Measurements from ENCODE around the gene PPP2R2B.

Gene PPP2R2B

GRCh38 chr5:146717951-146718350, 160.6 kb downstream of the PPP2R2B start:
- no peak for TF ChIP-seq GATA1 (IDR thresholded peaks at IDR 0.05; ENCODE audit: low read depth, low read length)
- no peak for DNase-seq

GRCh38 chr5:146716636-146717035, 161.9 kb downstream of the PPP2R2B start:
- TF ChIP-seq POLR2A (IDR thresholded peaks at IDR 0.05; ENCODE audit: low read length), result no peak
- TF ChIP-seq GATA1 (IDR thresholded peaks at IDR 0.05; ENCODE audit: low read depth, low read length), result no peak
- DNase-seq, result no peak

GRCh38 chr5:146710348-146710747, 168.2 kb downstream of the PPP2R2B start:
- TF ChIP-seq GATA1 (IDR thresholded peaks at IDR 0.05; ENCODE audit: low read depth, low read length) (no peak), POLR2A (IDR thresholded peaks at IDR 0.05; ENCODE audit: low read length) (no peak)
- no peak for DNase-seq

GRCh38 chr5:146707316-146707715, 171.2 kb downstream of the PPP2R2B start:
- no peak for DNase-seq

GRCh38 chr5:146706321-146706972, 172.1 kb downstream of the PPP2R2B start:
- TF ChIP-seq GATA1 (IDR thresholded peaks at IDR 0.05; ENCODE audit: low read depth, low read length), result no peak
- no peak for TF ChIP-seq POLR2A (IDR thresholded peaks at IDR 0.05; ENCODE audit: low read length)
- peak in 1 of 2 experiments; percentile 3 for DNase-seq

More at GRCh38 chr5:146707316-146707715, 171.2 kb downstream of the PPP2R2B start:
- TF ChIP-seq GATA1 (IDR thresholded peaks at IDR 0.05; ENCODE audit: low read depth, low read length) (no peak), POLR2A (IDR thresholded peaks at IDR 0.05; ENCODE audit: low read length) (no peak)

- no peak for DNase-seq
- TF ChIP-seq GATA1 (IDR thresholded peaks at IDR 0.05; ENCODE audit: low read depth, low read length) (no peak), POLR2A (IDR thresholded peaks at IDR 0.05; ENCODE audit: low read length) (no peak)
Observed at GRCh38 chr5:146704949-146705665, 173.4 kb downstream of the PPP2R2B start.

GRCh38 chr5:146703899-146704298, 174.7 kb downstream of the PPP2R2B start:
- TF ChIP-seq POLR2A (IDR thresholded peaks at IDR 0.05; ENCODE audit: low read length) (no peak), GATA1 (IDR thresholded peaks at IDR 0.05; ENCODE audit: low read depth, low read length) (no peak)
- DNase-seq, result no peak

GRCh38 chr5:146703499-146703898, 175.1 kb downstream of the PPP2R2B start:
- no peak for DNase-seq
- no peak for TF ChIP-seq POLR2A (IDR thresholded peaks at IDR 0.05; ENCODE audit: low read length)
- no peak for TF ChIP-seq GATA1 (IDR thresholded peaks at IDR 0.05; ENCODE audit: low read depth, low read length)

- TF ChIP-seq POLR2A (IDR thresholded peaks at IDR 0.05; ENCODE audit: low read length) (no peak), GATA1 (IDR thresholded peaks at IDR 0.05; ENCODE audit: low read depth, low read length) (no peak)
- no peak for DNase-seq
Observed at GRCh38 chr5:146699664-146700418, 178.7 kb downstream of the PPP2R2B start.

- TF ChIP-seq GATA1 (IDR thresholded peaks at IDR 0.05; ENCODE audit: low read depth, low read length) (no peak), POLR2A (IDR thresholded peaks at IDR 0.05; ENCODE audit: low read length) (no peak)
- DNase-seq, result no peak
Observed at GRCh38 chr5:146699138-146699537, 179.4 kb downstream of the PPP2R2B start.

GRCh38 chr5:146698651-146699050, 179.9 kb downstream of the PPP2R2B start:
- no peak for TF ChIP-seq POLR2A (IDR thresholded peaks at IDR 0.05; ENCODE audit: low read length)
- TF ChIP-seq GATA1 (IDR thresholded peaks at IDR 0.05; ENCODE audit: low read depth, low read length), result no peak
- no peak for DNase-seq

GRCh38 chr5:146697211-146697610, 181.3 kb downstream of the PPP2R2B start:
- TF ChIP-seq GATA1 (IDR thresholded peaks at IDR 0.05; ENCODE audit: low read depth, low read length), result no peak
- no peak for DNase-seq

- no peak for DNase-seq
- TF ChIP-seq GATA1 (IDR thresholded peaks at IDR 0.05; ENCODE audit: low read depth, low read length), result no peak
- no peak for TF ChIP-seq POLR2A (IDR thresholded peaks at IDR 0.05; ENCODE audit: low read length)
Observed at GRCh38 chr5:146695646-146696045, 182.9 kb downstream of the PPP2R2B start.

- DNase-seq, result no peak
- no peak for TF ChIP-seq POLR2A (IDR thresholded peaks at IDR 0.05; ENCODE audit: low read length)
- no peak for TF ChIP-seq GATA1 (IDR thresholded peaks at IDR 0.05; ENCODE audit: low read depth, low read length)
Observed at GRCh38 chr5:146690880-146691355, 187.6 kb downstream of the PPP2R2B start.

All from erythroblast (primary cell).